Sigmoid colon (tissue), 7 donors: Measurements from ENCODE around the gene COL12A1. TPM values are rescaled to one million over a fixed set of nuclear protein-coding genes. Genes with fewer than 3 reads are reported as not detected.
A peak's percentile ranks its signal among the peaks of the same experiment; 100 is the strongest.

ENCODE experiments used
- DNase-seq: peaks from one replicate; pipeline ENCODE4 v3.0.0-alpha.2; 2019
- H3K27ac ChIP-seq, 4 donors: fragments of 200-600 bp; sonication (generic); one replicate each; pipeline ENCODE4 v1.5.1; 2016 to 2019; ENCODE audit warnings: mild to moderate bottlenecking in 1 of 4
- H3K27me3 ChIP-seq, 3 donors: fragments of 200-600 bp; sonication (generic); one replicate each; pipeline ENCODE4 v1.5.1; 2019; ENCODE audit warnings: mild to moderate bottlenecking in 1 of 3
- H3K36me3 ChIP-seq, 4 donors: fragments of 200-600 bp; sonication (generic); one replicate each; pipeline ENCODE4 v1.5.1; 2016 to 2019
- H3K4me1 ChIP-seq, 4 donors: fragments of 200-600 bp; sonication (generic); one replicate each; pipeline ENCODE4 v1.5.1; 2017 to 2019
- H3K4me3 ChIP-seq, 4 donors: fragments of 200-600 bp; sonication (generic); one replicate each; pipeline ENCODE4 v1.5.1; 2017 to 2019; ENCODE audit warnings: mild to moderate bottlenecking in 2 of 4, moderate library complexity in 1 of 4
- H3K9me3 ChIP-seq, 4 donors: fragments of 200-600 bp in 3 of 4; sonication (generic) in 3 of 4; one replicate each; pipeline versions ENCODE4 v1.5.1 to v1.6.1; 2013 to 2019
- EP300 ChIP-seq, 4 donors: sonication (generic); formaldehyde crosslinking; IDR thresholded peaks; one replicate each; pipeline ENCODE4 v1.6.1; 2017; ENCODE audit warnings: antibody characterized with exemption in 4 of 4
- POLR2A ChIP-seq, 2 donors: fragments of 450-650 bp; IDR thresholded peaks; one replicate each; pipeline ENCODE4 v1.6.1; 2016; ENCODE audit warnings: antibody characterized with exemption in 2 of 2, mild to moderate bottlenecking in 2 of 2, moderate library complexity in 2 of 2
- POLR2AphosphoS5 ChIP-seq, 4 donors: sonication (generic); formaldehyde crosslinking; IDR thresholded peaks; one replicate each; pipeline ENCODE4 v1.6.1; 2017; ENCODE audit warnings: antibody characterized with exemption in 4 of 4
- WGBS, 2 donors: extraction: QIAGEN DNeasy Blood & Tissue Kit; methylation state at CpG; one replicate each; pipeline ENCODE4 v1.1.7; 2013; 5-methylcytosine and 5-hydroxymethylcytosine counted together
- intact Hi-C: fragments of 100-400 bp; cut with DNase I; formaldehyde crosslinking; loops from one replicate; pipeline ENCODE4 v1.15.1; 2023
- polyA plus RNA-seq, 3 donors: library from polyadenylated mRNA; stranded (reverse); fragments of 200-250 nt; gene quantifications; one replicate each; pipeline ENCODE4 v1.2.3, GENCODE V29; 2013
- total RNA-seq, 4 donors: library from RNA; depleted of rRNA; stranded (reverse); fragments of >200 nt; gene quantifications; one replicate each; pipeline ENCODE4 v1.1.0, GENCODE V29; 2016
- TF ChIP-seq, protein P1 (sequence below), 4 experiments: fragments of 450-650 bp in 3 of 4; fragments of 200-600 bp in 1 of 4; IDR thresholded peaks; one replicate each; pipeline ENCODE4 v1.5.1; 2016 to 2019; ENCODE audit warnings: antibody characterized with exemption in 4 of 4, mild to moderate bottlenecking in 3 of 4, moderate library complexity in 2 of 4
- donor health status: healthy with polysubstance abuse.
- donor health status: Bipolar disorder and iron deficiency.
- donor health status: healthy.

The COL12A1 gene
- total and polyA plus RNA-seq, 7 donors = 2.1 to 328 (median 129) TPM

DNA sequence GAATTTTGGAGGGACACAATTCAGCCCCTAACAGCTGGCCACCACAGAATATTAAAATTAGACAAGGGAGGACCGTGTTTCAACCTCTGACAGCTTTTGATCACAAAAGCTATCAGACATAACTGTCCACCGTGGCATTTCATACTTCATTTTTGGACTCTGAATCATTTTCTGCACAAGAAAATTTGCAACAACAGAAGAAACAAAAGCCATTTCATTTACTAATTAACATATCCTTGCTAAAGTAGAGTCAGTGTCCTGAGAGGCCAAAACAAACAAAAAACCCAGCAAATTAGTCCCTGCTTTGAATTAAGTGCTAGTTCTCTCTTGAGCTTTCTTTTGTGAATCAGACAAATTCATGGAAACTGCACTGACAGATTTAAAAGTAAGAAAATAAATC, 17.6 kb upstream of the COL12A1 start:
- no peaks in the 10 kb centered on the region for H3K36me3 ChIP-seq
- H3K9me3 ChIP-seq = no peaks in the 10 kb centered on the region
- no peaks in the 10 kb centered on the region for H3K27me3 ChIP-seq
- H3K4me1 ChIP-seq = no peaks in the 10 kb centered on the region
- H3K27ac ChIP-seq = no peak overlapping the region
- WGBS, 2 donors = 86 to 91% methylated on average over 2 of the region's 2 CpGs
- TF ChIP-seq, protein P1, sequence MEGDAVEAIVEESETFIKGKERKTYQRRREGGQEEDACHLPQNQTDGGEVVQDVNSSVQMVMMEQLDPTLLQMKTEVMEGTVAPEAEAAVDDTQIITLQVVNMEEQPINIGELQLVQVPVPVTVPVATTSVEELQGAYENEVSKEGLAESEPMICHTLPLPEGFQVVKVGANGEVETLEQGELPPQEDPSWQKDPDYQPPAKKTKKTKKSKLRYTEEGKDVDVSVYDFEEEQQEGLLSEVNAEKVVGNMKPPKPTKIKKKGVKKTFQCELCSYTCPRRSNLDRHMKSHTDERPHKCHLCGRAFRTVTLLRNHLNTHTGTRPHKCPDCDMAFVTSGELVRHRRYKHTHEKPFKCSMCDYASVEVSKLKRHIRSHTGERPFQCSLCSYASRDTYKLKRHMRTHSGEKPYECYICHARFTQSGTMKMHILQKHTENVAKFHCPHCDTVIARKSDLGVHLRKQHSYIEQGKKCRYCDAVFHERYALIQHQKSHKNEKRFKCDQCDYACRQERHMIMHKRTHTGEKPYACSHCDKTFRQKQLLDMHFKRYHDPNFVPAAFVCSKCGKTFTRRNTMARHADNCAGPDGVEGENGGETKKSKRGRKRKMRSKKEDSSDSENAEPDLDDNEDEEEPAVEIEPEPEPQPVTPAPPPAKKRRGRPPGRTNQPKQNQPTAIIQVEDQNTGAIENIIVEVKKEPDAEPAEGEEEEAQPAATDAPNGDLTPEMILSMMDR (IDR thresholded peaks at IDR 0.05) = no peak
- TF ChIP-seq POLR2A (IDR thresholded peaks at IDR 0.05) (no peak), POLR2AphosphoS5 (IDR thresholded peaks at IDR 0.05) (no peak), EP300 (IDR thresholded peaks at IDR 0.05) (no peak)
- intact Hi-C loops = no loop called here
- DNase-seq = no peak
- no peak overlapping the region for H3K4me3 ChIP-seq

GRCh38 chr6:75222261-75222660, 16.4 kb upstream of the COL12A1 start:
- Histone ChIP-seq H3K4me1 (peaks cover 0 to 7% (median under 1%) of the 10 kb centered on the region in 4 donors), H3K27me3 (no peaks in the 10 kb centered on the region), H3K4me3 (no peak overlapping the region), H3K36me3 (no peaks in the 10 kb centered on the region), H3K27ac (no peak overlapping the region), H3K9me3 (no peaks in the 10 kb centered on the region)
- TF ChIP-seq, protein P1 (IDR thresholded peaks at IDR 0.05) = no peak
- peak in 1 of 4 donors; percentile 14 for TF ChIP-seq POLR2AphosphoS5 (IDR thresholded peaks at IDR 0.05)
- no peak for TF ChIP-seq POLR2A (IDR thresholded peaks at IDR 0.05)
- DNase-seq = no peak
- intact Hi-C loops = no loop called here

DNA sequence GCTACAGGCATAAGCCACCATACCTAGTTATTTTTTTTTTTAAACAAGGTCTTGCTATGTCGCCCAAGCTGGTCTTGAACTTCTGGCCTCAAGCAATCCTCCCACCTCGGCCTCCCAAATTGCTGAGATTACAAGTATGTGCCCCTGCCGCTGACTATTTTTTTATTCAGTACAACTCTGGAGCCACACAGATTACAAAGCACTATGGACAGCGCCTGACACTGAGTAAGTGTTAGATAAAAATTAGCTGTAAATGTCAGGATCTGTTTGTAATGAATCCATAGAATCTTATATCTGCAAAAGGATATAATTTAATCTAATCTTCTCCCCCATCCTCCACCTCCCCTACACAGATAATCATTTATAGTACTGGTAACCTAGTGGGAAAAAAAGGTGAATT, 15.3 kb upstream of the COL12A1 start:
- intact Hi-C loops = no loop called here
- Histone ChIP-seq H3K27me3 (no peaks in the 10 kb centered on the region), H3K9me3 (no peaks in the 10 kb centered on the region), H3K27ac (no peak overlapping the region), H3K4me3 (no peak overlapping the region), H3K36me3 (no peaks in the 10 kb centered on the region), H3K4me1 (peaks cover 0 to 13% (median 6%) of the 10 kb centered on the region in 4 donors)
- TF ChIP-seq EP300 (IDR thresholded peaks at IDR 0.05) = no peak
- no peak for TF ChIP-seq POLR2AphosphoS5 (IDR thresholded peaks at IDR 0.05)
- TF ChIP-seq POLR2A (IDR thresholded peaks at IDR 0.05) = no peak
- TF ChIP-seq, protein P1 (IDR thresholded peaks at IDR 0.05) = no peak
- WGBS, 2 donors = 93% methylated on average over 4 of the region's 4 CpGs
- DNase-seq = no peak

DNA sequence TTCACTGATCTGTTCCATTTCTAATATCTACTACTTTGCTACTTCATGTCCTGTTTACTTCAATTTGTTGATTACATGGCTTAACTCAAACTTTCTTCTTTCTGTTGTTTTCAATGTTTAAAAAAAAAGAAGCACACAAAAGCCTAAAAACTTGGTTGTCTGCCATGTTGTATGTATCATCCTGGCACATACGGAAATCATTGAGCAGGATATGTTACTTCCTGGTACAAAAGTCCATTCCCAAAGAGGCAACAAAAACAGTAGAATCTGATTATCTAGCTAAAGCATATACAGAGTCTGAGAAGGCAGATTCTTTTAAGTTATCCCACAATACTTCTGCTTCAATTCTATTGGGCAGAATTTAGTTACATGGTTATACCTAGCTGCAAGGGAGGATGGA, 14.5 kb upstream of the COL12A1 start:
- H3K4me3 ChIP-seq = no peak overlapping the region
- no peak for TF ChIP-seq POLR2AphosphoS5 (IDR thresholded peaks at IDR 0.05)
- TF ChIP-seq, protein P1 (IDR thresholded peaks at IDR 0.05) = no peak
- H3K36me3 ChIP-seq = no peaks in the 10 kb centered on the region
- intact Hi-C loops = no loop called here
- peaks cover 0 to 13% (median 6%) of the 10 kb centered on the region in 4 donors for H3K4me1 ChIP-seq
- H3K27me3 ChIP-seq = no peaks in the 10 kb centered on the region
- H3K9me3 ChIP-seq = no peaks in the 10 kb centered on the region
- no peak overlapping the region for H3K27ac ChIP-seq
- DNase-seq = no peak
- 8 to 51% methylated on average over 1 of the region's 1 CpG for WGBS, 2 donors

GRCh38 chr6:75219263-75219662, 13.4 kb upstream of the COL12A1 start:
- TF ChIP-seq, protein P1 (IDR thresholded peaks at IDR 0.05) = no peak
- TF ChIP-seq POLR2A (IDR thresholded peaks at IDR 0.05) (no peak), POLR2AphosphoS5 (IDR thresholded peaks at IDR 0.05) (no peak), EP300 (IDR thresholded peaks at IDR 0.05) (no peak)
- H3K36me3 ChIP-seq = no peaks in the 10 kb centered on the region
- WGBS, 2 donors = 86% methylated on average over 3 of the region's 3 CpGs
- no peaks in the 10 kb centered on the region for H3K9me3 ChIP-seq
- H3K27me3 ChIP-seq = no peaks in the 10 kb centered on the region
- no peak for DNase-seq
- intact Hi-C loops = no loop called here
- H3K4me3 ChIP-seq = no peak overlapping the region
- no peak overlapping the region for H3K27ac ChIP-seq
- H3K4me1 ChIP-seq = peaks cover 0 to 13% (median 6%) of the 10 kb centered on the region in 4 donors
